NCI-H526 treated with DMSO at 0.1 percent for 48 hours (cell line): Measurements from ENCODE around the gene TPI1.

ENCODE experiments used
- DNase-seq: peaks from one replicate; lab custom pipeline; 2025; lab: John Stamatoyannopoulos, UW

TPI1 gene

DNA sequence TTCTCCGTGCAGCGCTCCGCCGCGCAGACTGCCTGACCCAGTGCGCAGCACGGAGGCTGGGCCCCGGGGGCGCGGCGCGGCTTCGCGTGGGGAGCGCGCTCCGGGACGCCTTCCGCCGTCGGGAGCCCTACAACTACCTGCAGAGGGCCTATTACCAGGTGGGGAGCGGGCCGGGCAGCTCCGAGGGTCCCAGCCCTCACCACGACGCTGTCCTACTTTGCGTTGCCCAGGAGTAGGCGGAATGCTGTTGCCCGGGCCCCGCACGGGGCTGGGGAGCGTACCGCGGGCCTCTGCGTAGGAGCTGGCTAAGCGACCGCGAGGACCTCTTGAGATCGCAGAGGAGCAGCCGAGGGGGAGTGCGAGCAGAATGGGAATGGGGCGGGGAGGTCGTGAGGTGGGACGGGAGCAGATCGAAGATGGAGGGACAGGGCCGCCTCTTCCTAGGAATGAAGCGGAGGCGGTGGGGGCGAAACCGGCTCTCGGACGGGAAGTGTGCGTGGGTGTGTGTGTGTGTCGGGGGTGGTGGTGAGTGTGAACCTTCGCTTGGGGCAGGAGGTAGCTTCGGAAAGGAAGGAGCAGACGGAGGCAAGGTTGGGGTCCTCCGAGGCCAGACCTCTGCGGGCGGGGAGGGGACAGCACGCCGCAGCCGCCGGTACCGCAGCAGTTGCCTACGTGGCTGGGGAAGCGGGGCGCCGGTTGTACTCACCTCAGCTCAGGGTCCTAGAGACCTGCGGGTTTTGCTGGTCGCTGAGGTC, 38.4 kb upstream of the TPI1 start:
- DNase-seq = peak; percentile 45

GRCh38 chr12:6829536-6830220, 37.7 kb upstream of the TPI1 start:
- peak; percentile 45 for DNase-seq

DNA sequence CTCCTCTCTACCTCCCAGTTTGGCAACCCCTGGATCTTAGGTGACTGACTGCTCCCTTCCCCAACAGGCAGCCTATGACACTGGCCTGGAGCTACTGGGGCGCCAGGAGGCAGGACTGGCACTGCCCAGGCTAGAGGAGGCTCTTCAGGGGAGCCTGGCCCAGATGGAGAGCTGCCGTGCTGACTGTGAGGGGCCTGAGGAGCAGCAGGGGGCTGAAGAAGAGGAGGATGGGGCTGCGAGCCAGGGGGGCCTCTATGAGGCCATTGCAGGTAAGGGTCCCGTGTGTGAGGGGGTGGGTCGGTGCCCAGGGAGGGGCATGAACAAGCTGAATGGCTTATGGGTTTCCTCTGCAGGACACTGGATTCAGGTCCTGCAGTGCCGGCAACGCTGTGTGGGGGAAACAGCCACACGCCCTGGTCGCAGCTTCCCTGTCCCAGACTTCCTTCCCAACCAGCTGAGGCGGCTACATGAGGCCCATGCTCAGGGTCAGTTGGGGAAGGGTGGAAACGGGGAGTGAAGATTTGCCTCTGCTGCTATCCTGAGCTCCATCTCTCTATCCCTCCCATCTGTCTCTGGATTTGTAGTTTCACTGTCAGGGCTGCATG, 36.9 kb upstream of the TPI1 start:
- no peak for DNase-seq

GRCh38 chr12:6830999-6831398, 36.3 kb upstream of the TPI1 start:
- no peak for DNase-seq

DNA sequence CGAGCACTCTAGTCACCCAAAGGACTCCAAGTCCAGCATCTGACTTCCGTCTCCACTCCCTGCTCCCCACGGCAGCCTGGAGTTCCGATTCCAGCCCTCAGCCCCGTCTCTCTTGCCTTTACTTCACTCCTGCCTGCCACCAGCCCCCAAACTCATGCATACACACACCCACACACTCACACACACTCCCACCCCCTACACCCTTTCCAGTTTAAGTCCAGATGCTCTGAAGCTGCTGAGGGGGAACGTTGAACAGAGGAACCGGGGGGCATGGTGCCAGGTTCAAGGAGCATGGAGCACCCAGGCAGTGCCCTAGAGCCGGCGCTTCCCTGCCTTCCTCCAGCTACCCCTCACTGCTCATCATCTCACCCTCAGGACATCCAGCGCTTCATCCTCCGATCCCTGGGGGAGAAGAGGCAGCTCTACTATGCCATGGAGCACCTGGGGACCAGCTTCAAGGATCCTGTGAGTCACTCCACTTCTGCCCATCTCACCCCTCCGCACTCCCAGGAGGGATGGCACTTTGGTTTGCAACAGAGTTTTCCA, 35.8 kb upstream of the TPI1 start:
- no peak for DNase-seq

DNA sequence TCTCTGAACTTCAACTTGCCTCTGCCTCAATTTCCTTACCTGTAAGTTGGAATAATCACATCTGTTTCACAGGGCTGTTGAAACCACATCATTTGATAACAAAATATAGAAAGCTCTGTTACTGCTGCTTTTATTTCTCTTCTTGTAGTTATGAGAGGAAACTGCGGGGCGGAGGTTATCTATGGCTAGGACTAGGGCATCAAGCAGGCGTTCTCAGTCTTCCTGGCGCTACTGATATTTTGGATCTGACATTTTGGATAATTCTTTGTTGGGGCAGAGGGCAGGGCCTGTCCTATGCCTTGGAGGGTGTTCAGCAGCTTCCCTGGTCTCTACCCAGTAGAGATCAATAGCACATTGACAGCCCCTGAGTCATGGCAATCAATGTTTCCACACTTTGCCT, 35.2 kb upstream of the TPI1 start:
- DNase-seq = no peak

DNA sequence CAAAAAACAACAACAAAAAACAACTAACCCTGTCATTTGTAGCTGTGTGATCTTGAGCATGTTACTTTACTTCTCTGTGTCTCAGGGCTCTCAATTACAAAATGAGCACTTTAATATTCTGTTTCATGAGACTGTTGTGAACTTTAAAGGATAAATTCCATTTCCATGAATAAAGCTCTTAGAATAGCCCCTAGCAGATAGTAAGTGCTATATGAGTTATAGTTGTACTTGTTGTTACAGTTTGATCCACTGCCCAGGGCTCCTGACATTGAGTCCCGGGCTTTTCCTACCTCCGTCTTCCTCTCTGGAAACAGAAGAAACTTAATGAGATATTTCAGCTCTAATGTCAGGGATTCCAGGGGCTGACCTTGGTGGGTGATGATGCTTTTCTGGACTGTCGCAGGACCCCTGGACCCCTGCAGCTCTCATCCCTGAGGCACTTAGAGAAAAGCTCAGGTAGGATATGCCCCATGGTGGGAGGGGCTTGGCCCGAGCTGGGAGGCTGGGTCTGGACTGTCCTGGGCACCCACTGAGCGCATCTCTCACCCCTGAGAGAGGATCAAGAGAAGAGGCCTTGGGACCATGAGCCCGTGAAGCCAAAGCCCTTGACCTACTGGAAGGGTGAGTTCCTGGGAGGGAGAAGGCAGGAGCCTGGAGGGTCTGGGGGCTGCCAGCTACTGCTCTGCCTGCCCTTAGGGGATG, 34.0 kb upstream of the TPI1 start:
- DNase-seq = no peak

GRCh38 chr12:6834254-6834653, 33.1 kb upstream of the TPI1 start:
- DNase-seq = no peak

DNA sequence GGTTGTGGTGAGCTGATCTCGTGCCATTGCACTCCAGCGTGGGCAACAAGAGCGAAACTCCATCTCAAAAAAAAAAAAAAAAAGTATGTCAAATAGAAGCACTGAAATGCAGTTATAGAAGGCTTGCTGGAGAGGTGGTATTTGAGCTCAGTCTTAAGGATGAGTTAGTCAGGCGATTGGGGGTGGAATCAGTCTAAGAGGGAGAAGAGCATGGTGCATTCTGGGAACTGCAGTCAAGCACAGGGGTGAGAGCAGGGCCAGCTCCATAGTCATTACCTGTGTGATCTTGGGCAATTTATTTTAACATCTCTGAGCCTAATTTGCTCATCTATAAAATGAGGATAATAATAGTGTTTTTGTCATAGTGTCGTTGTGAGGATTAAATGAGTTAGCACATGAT, 32.5 kb upstream of the TPI1 start:
- DNase-seq = no peak

DNA sequence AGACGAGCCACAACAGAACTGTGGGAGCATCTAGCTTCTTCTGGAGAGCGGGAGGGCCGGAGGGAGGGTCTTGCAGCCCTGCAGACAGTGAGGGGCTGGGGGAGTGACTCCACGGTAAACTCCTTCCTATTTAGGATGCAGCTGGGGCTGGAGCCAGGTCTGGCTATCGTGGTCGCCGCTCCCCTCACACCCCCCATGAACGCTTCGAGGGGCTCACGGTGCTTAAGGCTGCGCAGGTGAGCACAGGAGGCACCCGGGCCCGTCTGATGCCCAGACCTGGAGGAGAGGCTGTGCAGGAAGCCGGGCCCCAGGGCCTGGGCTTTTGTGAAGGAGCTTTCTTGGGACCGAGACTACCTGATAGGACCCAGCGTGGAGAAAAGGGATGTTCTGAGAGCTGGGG, 30.5 kb upstream of the TPI1 start:
- DNase-seq = no peak

- no peak for DNase-seq
These were observed 29.8 kb upstream of the TPI1 start for GRCh38 chr12:6837370-6838060.

GRCh38 chr12:6838854-6839253, 28.5 kb upstream of the TPI1 start:
- no peak for DNase-seq

DNA sequence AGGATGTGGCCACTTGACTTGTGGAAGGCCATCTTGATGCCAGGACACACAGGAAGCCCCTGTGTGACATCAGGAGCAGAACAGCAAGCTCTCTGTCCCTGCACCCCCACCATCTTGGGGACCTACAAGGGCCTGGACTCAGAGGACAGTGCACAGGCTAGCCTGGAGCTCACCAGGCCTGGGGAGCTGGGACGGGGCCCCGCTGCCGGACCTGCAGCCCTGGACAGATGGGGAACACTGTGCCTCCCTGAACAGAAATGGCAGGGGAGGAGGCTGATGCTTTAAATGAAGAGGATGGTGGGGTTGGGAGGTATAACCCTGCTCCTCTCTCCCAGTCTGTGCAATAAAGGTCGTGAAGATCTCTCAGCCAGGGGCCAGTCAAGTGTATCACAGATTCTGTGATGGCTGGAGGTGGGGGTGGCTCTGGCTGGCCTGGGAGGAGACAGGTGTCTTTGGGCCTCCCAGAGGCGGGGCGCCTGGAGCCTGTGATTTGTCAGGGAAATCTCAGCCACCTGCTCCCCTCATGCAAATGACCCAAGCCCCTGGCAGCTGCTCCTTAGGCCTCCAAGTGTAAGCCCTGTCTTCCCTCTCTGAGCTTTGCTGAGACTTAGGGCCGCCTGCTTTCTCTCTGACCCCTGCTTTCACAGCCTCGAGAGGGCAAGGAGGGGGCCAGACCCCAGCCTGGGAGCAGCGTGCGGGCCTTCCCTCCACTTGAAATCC, 27.7 kb upstream of the TPI1 start:
- peak; percentile 44 for DNase-seq

DNA sequence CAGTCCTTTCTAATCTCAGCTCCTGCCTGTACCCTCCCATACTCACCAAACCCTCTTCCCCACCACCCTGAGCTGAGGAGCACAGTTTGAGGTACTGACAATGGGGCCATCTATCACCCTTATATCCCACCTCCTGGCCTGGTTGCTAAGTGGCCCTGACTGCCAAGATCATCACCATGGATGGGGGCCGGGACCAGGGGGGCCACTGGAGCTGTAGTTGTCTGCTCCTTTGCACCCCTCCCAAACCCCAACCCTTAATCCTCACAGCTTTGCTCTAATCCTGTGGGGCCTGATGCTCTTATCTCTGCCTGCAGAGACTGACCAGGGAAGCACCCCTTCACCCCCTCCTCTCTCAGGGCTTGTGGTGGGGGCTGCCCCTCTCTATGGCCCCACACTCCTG, 27.0 kb upstream of the TPI1 start:
- no peak for DNase-seq

GRCh38 chr12:6840761-6841515, 26.4 kb upstream of the TPI1 start, which contains the start of gene GNB3:
TSS of gene GNB3 (plus strand) at chr12:6840925. CDS start at chr12:6841288, 363 bp downstream.
- DNase-seq = no peak

- no peak for DNase-seq
These were observed 25.3 kb upstream of the TPI1 start for GRCh38 chr12:6842075-6842474.

GRCh38 chr12:6843118-6843902, 24.0 kb upstream of the TPI1 start:
- no peak for DNase-seq

- DNase-seq = no peak
These were observed 21.9 kb upstream of the TPI1 start for GRCh38 chr12:6845395-6845794.

- no peak for DNase-seq
These were observed 20.9 kb upstream of the TPI1 start for GRCh38 chr12:6846316-6846869.
